Activated B cell treated with CpG ODN at 0.5 μM for 24 hours (primary cell): Measurements from ENCODE around the gene GRID2. TPM values are rescaled to one million over a fixed set of nuclear protein-coding genes. Genes with fewer than 3 reads are reported as not detected.

Source experiments
- ATAC-seq: fragments of 200-7000 bp; cut with Tn5 transposase; one replicate; pipeline ENCODE4 v1.10.0; 2021; ENCODE audit warnings: low read depth, mild to moderate bottlenecking, moderate library complexity
- CTCF ChIA-PET: fragments of 350-600 bp; sonication (Branson Sonifier 250); formaldehyde crosslinking; loops from one replicate; lab custom pipeline; 2021; ENCODE audit warnings: antibody characterized with exemption; lab: Charles Lee
- POLR2A ChIA-PET: fragments of 350-600 bp; sonication (Branson Sonifier 250); formaldehyde crosslinking; loops from one replicate; lab custom pipeline; 2021; ENCODE audit warnings: antibody characterized with exemption; lab: Charles Lee
- DNase-seq: peaks from one replicate; pipeline ENCODE4 v3.0.0; 2022
- H3K27ac Mint-ChIP-seq: one replicate; pipeline ENCODE4 v1.8.0; 2020; ENCODE audit warnings: mixed read lengths
- H3K27me3 Mint-ChIP-seq: one replicate; pipeline ENCODE4 v1.8.0; 2021; ENCODE audit warnings: mixed read lengths
- H3K36me3 Mint-ChIP-seq: one replicate; pipeline ENCODE4 v1.8.0; 2021; ENCODE audit warnings: low read depth, mixed read lengths
- H3K4me1 Mint-ChIP-seq: one replicate; pipeline ENCODE4 v1.8.0; 2021; ENCODE audit warnings: mixed read lengths
- H3K4me3 Mint-ChIP-seq: one replicate; pipeline ENCODE4 v1.8.0; 2020; ENCODE audit warnings: mild to moderate bottlenecking, mixed read lengths
- H3K9me3 Mint-ChIP-seq: one replicate; pipeline ENCODE4 v1.8.0; 2020; ENCODE audit warnings: mixed read lengths
- CTCF ChIP-seq: fragments of 200-600 bp; IDR thresholded peaks from one replicate; pipeline ENCODE4 v1.8.0; 2022; ENCODE audit warnings: antibody characterized with exemption, mild to moderate bottlenecking
- intact Hi-C: fragments of 100-400 bp; cut with micrococcal nuclease; formaldehyde crosslinking; loops from one replicate; pipeline ENCODE4 v1.15.1; 2024
- total RNA-seq: library from RNA; stranded (reverse); gene quantifications from 2 replicates; pipeline ENCODE4 v1.2.3, GENCODE V29; 2022

The GRID2 gene
- total RNA-seq, 1 donor from 2014 or later, result not detected

- intact Hi-C loops, result no loop called here
- peaks cover 27% of the 10 kb centered on the region for H3K27me3 Mint-ChIP-seq
- H3K36me3 Mint-ChIP-seq, result no peaks in the 10 kb centered on the region
- DNase-seq, result no peak
- no peak for TF ChIP-seq CTCF
- no peak overlapping the region for H3K4me3 Mint-ChIP-seq
- no peaks in the 10 kb centered on the region for H3K9me3 Mint-ChIP-seq
- ChIA-PET POLR2A (no interaction called here), CTCF (no interaction called here)
- peaks cover 3% of the 10 kb centered on the region for H3K4me1 Mint-ChIP-seq
- H3K27ac Mint-ChIP-seq, result no peak overlapping the region
- no peak for ATAC-seq
Measured at GRCh38 chr4:92305878-92306520, 2.2 kb downstream of the GRID2 start.

- CTCF ChIA-PET, result no interaction called here
- intact Hi-C loops, result no loop called here
- peaks cover 3% of the 10 kb centered on the region for H3K4me1 Mint-ChIP-seq
Measured at GRCh38 chr4:92307181-92307580, 3.4 kb downstream of the GRID2 start.

GRCh38 chr4:92307866-92308265 lies 4.1 kb downstream of the GRID2 start:
- peaks cover 20% of the 10 kb centered on the region for H3K27me3 Mint-ChIP-seq
- CTCF ChIA-PET, result no interaction called here
- H3K4me1 Mint-ChIP-seq, result peaks cover 3% of the 10 kb centered on the region
- intact Hi-C loops, result no loop called here
- H3K4me3 Mint-ChIP-seq, result no peak overlapping the region
- no peak for DNase-seq
- H3K9me3 Mint-ChIP-seq, result no peaks in the 10 kb centered on the region
- H3K27ac Mint-ChIP-seq, result no peak overlapping the region
- POLR2A ChIA-PET, result no interaction called here
- H3K36me3 Mint-ChIP-seq, result no peaks in the 10 kb centered on the region
- no peak for ATAC-seq
- no peak for TF ChIP-seq CTCF

More at GRCh38 chr4:92307181-92307580, 3.4 kb downstream of the GRID2 start:
- no peak overlapping the region for H3K27ac Mint-ChIP-seq
- H3K27me3 Mint-ChIP-seq, result peaks cover 25% of the 10 kb centered on the region
- no peak for TF ChIP-seq CTCF
- ATAC-seq (no peak), DNase-seq (no peak)
- H3K9me3 Mint-ChIP-seq, result no peaks in the 10 kb centered on the region
- no peaks in the 10 kb centered on the region for H3K36me3 Mint-ChIP-seq
- H3K4me3 Mint-ChIP-seq, result no peak overlapping the region
- POLR2A ChIA-PET, result no interaction called here

- no peaks in the 10 kb centered on the region for H3K36me3 Mint-ChIP-seq
- POLR2A ChIA-PET, result no interaction called here
Measured at GRCh38 chr4:92317047-92317446, 13.3 kb downstream of the GRID2 start.

GRCh38 chr4:92328095-92328494 lies 24.3 kb downstream of the GRID2 start:
- Mint-ChIP-seq H3K36me3 (no peaks in the 10 kb centered on the region), H3K9me3 (no peaks in the 10 kb centered on the region), H3K27ac (no peak overlapping the region), H3K27me3 (no peaks in the 10 kb centered on the region), H3K4me3 (no peak overlapping the region), H3K4me1 (no peaks in the 10 kb centered on the region)
- intact Hi-C loops, result no loop called here
- no peak for ATAC-seq
- ChIA-PET CTCF (no interaction called here), POLR2A (no interaction called here)
- no peak for DNase-seq
- TF ChIP-seq CTCF, result no peak

More at GRCh38 chr4:92317047-92317446, 13.3 kb downstream of the GRID2 start:
- H3K9me3 Mint-ChIP-seq, result no peaks in the 10 kb centered on the region
- H3K4me3 Mint-ChIP-seq, result no peak overlapping the region
- DNase-seq (no peak), ATAC-seq (no peak)
- H3K27ac Mint-ChIP-seq, result no peak overlapping the region
- H3K4me1 Mint-ChIP-seq, result no peaks in the 10 kb centered on the region
- intact Hi-C loops, result no loop called here
- H3K27me3 Mint-ChIP-seq, result no peaks in the 10 kb centered on the region
- CTCF ChIA-PET, result no interaction called here
- no peak for TF ChIP-seq CTCF
